ENCODE measurements around the gene ST13.

Gene ST13

GRCh38 chr22:40792451-40792850 is 64.0 kb downstream of the ST13 start:
- WGBS, 2 donors (ENCODE audit: extremely low coverage in 2 of 2, insufficient read length in 2 of 2, insufficient replicate concordance in 1 of 2), result no CpG with 5 or more reads among the region's 2 CpGs
- no peak overlapping the region for H3K4me2 ChIP-seq (ENCODE audit: insufficient read depth, low read length, poor library complexity, severe bottlenecking)
- H2BK5ac ChIP-seq (ENCODE audit: low read length), result no peak overlapping the region
- no peak overlapping the region for H4K91ac ChIP-seq (ENCODE audit: low read depth, low read length, poor library complexity)
- H2BK15ac ChIP-seq (ENCODE audit: low read length), result no peak overlapping the region
- H3K23ac ChIP-seq (ENCODE audit: low read depth, low read length, poor library complexity), result no peak overlapping the region
- H3K18ac ChIP-seq (ENCODE audit: low read length), result no peak overlapping the region
- no peak overlapping the region for H3K27ac ChIP-seq (replicated peaks; ENCODE audit: low read length)
- DNase-seq (ENCODE audit: low spot score), result no peak
- H3K9ac ChIP-seq (ENCODE audit: low read depth, low read length, poor library complexity), result no peak overlapping the region
- H3K79me1 ChIP-seq (ENCODE audit: low read depth, low read length), result no peaks in the 10 kb centered on the region
- H2AFZ ChIP-seq (ENCODE audit: low read length), result no peak overlapping the region
- no peak overlapping the region for H4K8ac ChIP-seq (ENCODE audit: low read depth, low read length)
- peaks cover 7 to 50% of the 10 kb centered on the region in 2 donors for H3K36me3 ChIP-seq (replicated peaks in 1 of 2; ENCODE audit: control insufficient read depth in 2 of 2, insufficient read depth in 2 of 2, low read length in 2 of 2)
- H3K14ac ChIP-seq (ENCODE audit: low read length), result no peak overlapping the region
- no peaks in the 10 kb centered on the region for H3K4me1 ChIP-seq (ENCODE audit: control insufficient read depth in 2 of 2, insufficient read depth in 1 of 2, low read depth in 1 of 2, low read length in 2 of 2)
- H2AK5ac ChIP-seq (ENCODE audit: low read depth, low read length), result no peak overlapping the region
- no peak overlapping the region for H3K4ac ChIP-seq (ENCODE audit: low read length)
- no peak overlapping the region for H3K4me3 ChIP-seq (ENCODE audit: low read length in 2 of 2)
- H2BK120ac ChIP-seq (ENCODE audit: low read depth, low read length), result no peak overlapping the region
- no peaks in the 10 kb centered on the region for H3K27me3 ChIP-seq (ENCODE audit: control insufficient read depth in 3 of 3, insufficient read depth in 3 of 3, low read depth in 1 of 3, low read length in 3 of 3)
- H3K9me3 ChIP-seq (replicated peaks in 1 of 2; ENCODE audit: control insufficient read depth in 2 of 2, insufficient read depth in 1 of 2, low read depth in 1 of 2, low read length in 2 of 2), result no peaks in the 10 kb centered on the region
- no peak overlapping the region for H2BK12ac ChIP-seq (ENCODE audit: low read length)

DNA sequence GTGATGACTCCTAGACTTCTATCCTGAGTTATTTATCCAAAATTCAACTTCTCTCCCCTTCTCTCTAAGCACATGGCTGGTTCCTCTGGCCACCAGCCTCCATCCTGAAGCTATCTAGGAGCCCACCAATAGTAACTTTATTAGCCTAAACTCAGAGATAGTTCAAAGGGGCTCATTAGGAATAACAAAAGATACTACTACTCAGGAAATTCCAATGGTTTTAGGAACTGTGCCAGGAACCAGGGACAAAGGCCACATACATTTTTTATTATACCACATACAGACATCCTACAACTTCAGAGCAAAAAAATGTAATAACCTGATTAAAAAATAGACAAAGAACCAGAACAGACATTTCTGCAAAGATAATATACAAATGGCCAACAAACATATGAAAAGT is 65.2 kb downstream of the ST13 start:
- Histone ChIP-seq H3K18ac (ENCODE audit: low read length) (no peak overlapping the region), H3K4me2 (ENCODE audit: insufficient read depth, low read length, poor library complexity, severe bottlenecking) (no peak overlapping the region), H3K79me1 (ENCODE audit: low read depth, low read length) (no peaks in the 10 kb centered on the region), H3K27ac (replicated peaks; ENCODE audit: low read length) (no peak overlapping the region), H3K9ac (ENCODE audit: low read depth, low read length, poor library complexity) (no peak overlapping the region), H2AK5ac (ENCODE audit: low read depth, low read length) (no peak overlapping the region), H3K23ac (ENCODE audit: low read depth, low read length, poor library complexity) (no peak overlapping the region), H3K4me3 (ENCODE audit: low read length in 2 of 2) (no peak overlapping the region), H3K36me3 (replicated peaks in 1 of 2; ENCODE audit: control insufficient read depth in 2 of 2, insufficient read depth in 2 of 2, low read length in 2 of 2) (peaks cover 7 to 51% of the 10 kb centered on the region in 2 donors), H3K4me1 (ENCODE audit: control insufficient read depth in 2 of 2, insufficient read depth in 1 of 2, low read depth in 1 of 2, low read length in 2 of 2) (no peaks in the 10 kb centered on the region), H3K14ac (ENCODE audit: low read length) (no peak overlapping the region), H2BK5ac (ENCODE audit: low read length) (no peak overlapping the region), H3K4ac (ENCODE audit: low read length) (no peak overlapping the region), H4K8ac (ENCODE audit: low read depth, low read length) (no peak overlapping the region), H3K9me3 (replicated peaks in 1 of 2; ENCODE audit: control insufficient read depth in 2 of 2, insufficient read depth in 1 of 2, low read depth in 1 of 2, low read length in 2 of 2) (no peaks in the 10 kb centered on the region), H2BK12ac (ENCODE audit: low read length) (no peak overlapping the region), H3K27me3 (ENCODE audit: control insufficient read depth in 3 of 3, insufficient read depth in 3 of 3, low read depth in 1 of 3, low read length in 3 of 3) (no peaks in the 10 kb centered on the region), H2AFZ (ENCODE audit: low read length) (no peak overlapping the region), H4K91ac (ENCODE audit: low read depth, low read length, poor library complexity) (no peak overlapping the region), H2BK15ac (ENCODE audit: low read length) (no peak overlapping the region), H2BK120ac (ENCODE audit: low read depth, low read length) (no peak overlapping the region)
- DNase-seq (ENCODE audit: low spot score), result no peak

DNA sequence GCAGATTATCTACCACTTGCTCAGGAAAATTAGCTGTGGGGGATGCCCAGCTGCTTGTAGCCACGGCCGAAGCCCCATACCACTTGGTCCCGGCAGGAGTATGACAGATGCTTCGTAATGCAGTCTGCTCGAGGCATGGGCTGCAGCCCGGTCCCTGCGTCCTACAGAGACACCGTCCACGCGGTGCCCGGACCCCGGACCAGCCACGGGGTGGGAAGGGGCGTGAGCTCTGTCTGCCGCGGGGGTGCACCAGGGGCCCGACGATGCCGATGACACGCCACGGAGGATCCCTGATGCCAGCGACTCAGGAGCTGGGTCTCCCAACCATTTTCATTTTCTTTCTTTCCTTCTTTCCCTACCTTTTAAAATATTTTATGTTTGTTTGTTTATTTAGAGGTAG is 67.3 kb downstream of the ST13 start:
- H3K23ac ChIP-seq (ENCODE audit: low read depth, low read length, poor library complexity), result no peak overlapping the region
- H4K8ac ChIP-seq (ENCODE audit: low read depth, low read length), result no peak overlapping the region
- peak overlapping the region; percentile 53 for H2BK5ac ChIP-seq (ENCODE audit: low read length)
- no peaks in the 10 kb centered on the region for H3K9me3 ChIP-seq (replicated peaks in 1 of 2; ENCODE audit: control insufficient read depth in 2 of 2, insufficient read depth in 1 of 2, low read depth in 1 of 2, low read length in 2 of 2)
- no peaks in the 10 kb centered on the region for H3K4me1 ChIP-seq (ENCODE audit: control insufficient read depth in 2 of 2, insufficient read depth in 1 of 2, low read depth in 1 of 2, low read length in 2 of 2)
- no peaks in the 10 kb centered on the region for H3K79me1 ChIP-seq (ENCODE audit: low read depth, low read length)
- no peak overlapping the region for H2BK15ac ChIP-seq (ENCODE audit: low read length)
- H3K27ac ChIP-seq (replicated peaks; ENCODE audit: low read length), result no peak overlapping the region
- H2AFZ ChIP-seq (ENCODE audit: low read length), result no peak overlapping the region
- H2BK12ac ChIP-seq (ENCODE audit: low read length), result no peak overlapping the region
- H2BK120ac ChIP-seq (ENCODE audit: low read depth, low read length), result no peak overlapping the region
- WGBS, 2 donors (ENCODE audit: extremely low coverage in 2 of 2, insufficient read length in 2 of 2, insufficient replicate concordance in 1 of 2), result no CpG with 5 or more reads among the region's 22 CpGs
- no peak overlapping the region for H3K18ac ChIP-seq (ENCODE audit: low read length)
- peak overlapping the region; percentile 82 for H3K14ac ChIP-seq (ENCODE audit: low read length)
- no peak overlapping the region for H3K9ac ChIP-seq (ENCODE audit: low read depth, low read length, poor library complexity)
- H3K4me2 ChIP-seq (ENCODE audit: insufficient read depth, low read length, poor library complexity, severe bottlenecking), result no peak overlapping the region
- no peak overlapping the region for H4K91ac ChIP-seq (ENCODE audit: low read depth, low read length, poor library complexity)
- H2AK5ac ChIP-seq (ENCODE audit: low read depth, low read length), result no peak overlapping the region
- H3K27me3 ChIP-seq (ENCODE audit: control insufficient read depth in 3 of 3, insufficient read depth in 3 of 3, low read depth in 1 of 3, low read length in 3 of 3), result no peaks in the 10 kb centered on the region
- H3K4me3 ChIP-seq (ENCODE audit: low read length in 2 of 2), result no peak overlapping the region
- no peak overlapping the region for H3K4ac ChIP-seq (ENCODE audit: low read length)
- no peak for DNase-seq (ENCODE audit: low spot score)
- peaks cover 7 to 60% of the 10 kb centered on the region in 2 donors for H3K36me3 ChIP-seq (replicated peaks in 1 of 2; ENCODE audit: control insufficient read depth in 2 of 2, insufficient read depth in 2 of 2, low read length in 2 of 2)

- Histone ChIP-seq H2BK12ac (ENCODE audit: low read length) (no peak overlapping the region), H2AK5ac (ENCODE audit: low read depth, low read length) (no peak overlapping the region), H3K9ac (ENCODE audit: low read depth, low read length, poor library complexity) (no peak overlapping the region), H3K27me3 (ENCODE audit: control insufficient read depth in 3 of 3, insufficient read depth in 3 of 3, low read depth in 1 of 3, low read length in 3 of 3) (no peaks in the 10 kb centered on the region), H3K36me3 (replicated peaks in 1 of 2; ENCODE audit: control insufficient read depth in 2 of 2, insufficient read depth in 2 of 2, low read length in 2 of 2) (peaks cover 2 to 50% of the 10 kb centered on the region in 2 donors), H4K8ac (ENCODE audit: low read depth, low read length) (no peak overlapping the region), H3K4me3 (ENCODE audit: low read length in 2 of 2) (no peak overlapping the region), H2AFZ (ENCODE audit: low read length) (no peak overlapping the region), H4K91ac (ENCODE audit: low read depth, low read length, poor library complexity) (no peak overlapping the region), H2BK120ac (ENCODE audit: low read depth, low read length) (no peak overlapping the region), H3K79me1 (ENCODE audit: low read depth, low read length) (no peaks in the 10 kb centered on the region), H3K4ac (ENCODE audit: low read length) (no peak overlapping the region), H3K4me1 (ENCODE audit: control insufficient read depth in 2 of 2, insufficient read depth in 1 of 2, low read depth in 1 of 2, low read length in 2 of 2) (no peaks in the 10 kb centered on the region), H3K14ac (ENCODE audit: low read length) (no peak overlapping the region), H3K18ac (ENCODE audit: low read length) (no peak overlapping the region), H3K27ac (replicated peaks; ENCODE audit: low read length) (no peak overlapping the region), H3K9me3 (replicated peaks in 1 of 2; ENCODE audit: control insufficient read depth in 2 of 2, insufficient read depth in 1 of 2, low read depth in 1 of 2, low read length in 2 of 2) (no peaks in the 10 kb centered on the region), H2BK15ac (ENCODE audit: low read length) (no peak overlapping the region), H2BK5ac (ENCODE audit: low read length) (no peak overlapping the region), H3K23ac (ENCODE audit: low read depth, low read length, poor library complexity) (no peak overlapping the region), H3K4me2 (ENCODE audit: insufficient read depth, low read length, poor library complexity, severe bottlenecking) (no peak overlapping the region)
- no peak for DNase-seq (ENCODE audit: low spot score)
- WGBS, 2 donors (ENCODE audit: extremely low coverage in 2 of 2, insufficient read length in 2 of 2, insufficient replicate concordance in 1 of 2), result no CpG with 5 or more reads among the region's 3 CpGs
These were observed 73.9 kb downstream of the ST13 start for GRCh38 chr22:40782521-40782920.
